Panc1 (cell line): ENCODE measurements around the gene RPF1. TPM values are rescaled to one million over a fixed set of nuclear protein-coding genes. Genes with fewer than 3 reads are reported as not detected.

ENCODE experiments used
- ATAC-seq: fragments of 200-7000 bp; cut with Tn5 transposase; 2 replicates; pipeline ENCODE4 v1.9.1; 2020; ENCODE audit warnings: mild to moderate bottlenecking, moderate library complexity
- BruUV-seq: library from RNA; stranded (reverse); fragments of 400-500 nt; replicated peaks from 2 replicates; lab custom pipeline; 2021; lab: Mats Ljungman, UMichigan
- CTCF ChIA-PET: fragments of 300-600 bp; sonication (Branson Sonifier 250); formaldehyde crosslinking; loops from one replicate; lab custom pipeline; 2022; ENCODE audit warnings: antibody characterized with exemption; lab: Charles Lee
- POLR2A ChIA-PET: fragments of 300-600 bp; sonication (Branson Sonifier 250); formaldehyde crosslinking; loops from one replicate; lab custom pipeline; 2022; ENCODE audit warnings: antibody characterized with exemption; lab: Charles Lee
- DNase-seq: peaks from one replicate; pipeline ENCODE4 v3.0.0-alpha.2; 2010; ENCODE audit warnings: low read depth, low spot score
- H3K27ac ChIP-seq: 2 replicates; pipeline ENCODE4 v1.5.1; 2011; ENCODE audit warnings: mild to moderate bottlenecking, low read length, inconsistent platforms
- H3K27me3 ChIP-seq: fragments of 200-500 bp; sonication (Bioruptor generic); 2 replicates; pipeline ENCODE4 v1.6.0; 2014; ENCODE audit warnings: low read length, inconsistent platforms; ENCODE audit not compliant: control insufficient read depth, insufficient read depth
- H3K36me3 ChIP-seq: fragments of 200-500 bp; sonication (Bioruptor generic); 2 replicates; pipeline ENCODE4 v1.5.1; 2014; ENCODE audit warnings: inconsistent platforms, mild to moderate bottlenecking, low read length, moderate library complexity; ENCODE audit not compliant: control insufficient read depth, insufficient read depth
- H3K4me1 ChIP-seq: 2 replicates; pipeline ENCODE4 v1.5.1; 2011; ENCODE audit warnings: inconsistent platforms, mild to moderate bottlenecking, low read length, moderate library complexity; ENCODE audit not compliant: control insufficient read depth, insufficient read depth
- H3K4me3 ChIP-seq, 2 experiments: 2 replicates each; pipeline ENCODE4 v1.5.1; 2011 to 2012; ENCODE audit warnings: low read depth in 2 of 2, low read length in 2 of 2, mild to moderate bottlenecking in 2 of 2, inconsistent platforms in 1 of 2, moderate library complexity in 1 of 2
- H3K9me3 ChIP-seq: fragments of 200-500 bp; sonication (Bioruptor generic); 2 replicates; pipeline ENCODE4 v1.5.1; 2014; ENCODE audit warnings: low read depth, mild to moderate bottlenecking, inconsistent platforms, low read length, moderate library complexity; ENCODE audit not compliant: control insufficient read depth, insufficient read depth
- POLR2AphosphoS5 ChIP-seq: IDR thresholded peaks from 2 replicates; pipeline ENCODE4 v1.6.1; 2012; ENCODE audit warnings: mild to moderate bottlenecking, low read depth, low read length, moderate library complexity
- SIN3A ChIP-seq: IDR thresholded peaks from 2 replicates; pipeline ENCODE4 v1.6.1; 2012; ENCODE audit warnings: low read depth, mild to moderate bottlenecking, low read length, moderate library complexity, borderline replicate concordance; ENCODE audit not compliant: insufficient read depth
- TCF7L2 ChIP-seq: IDR thresholded peaks from 2 replicates; pipeline ENCODE4 v1.6.1; 2011; ENCODE audit warnings: mild to moderate bottlenecking, low read depth, low read length, inconsistent platforms
- in situ Hi-C: cut with HindIII; loops from 2 replicates; pipeline ENCODE4 v1.10.0; 2016; ENCODE audit warnings: low sequenced_read_pairs, low pct_unique_long_range_greater_than_20kb
- intact Hi-C: fragments of 100-400 bp; cut with micrococcal nuclease; formaldehyde crosslinking; loops from one replicate; pipeline ENCODE4 v1.10.0; 2022; ENCODE audit not compliant: unreplicated experiment
- total RNA-seq: library from RNA; stranded (reverse); gene quantifications from one replicate; pipeline ENCODE4 v1.2.1, GENCODE V29; 2021; ENCODE audit not compliant: unreplicated experiment
- TF ChIP-seq, protein P1 (sequence below): fragments of 450-650 bp; IDR thresholded peaks from 2 replicates; pipeline ENCODE4 v1.5.1; 2017; ENCODE audit warnings: mild to moderate bottlenecking
- TF ChIP-seq, protein P2 (sequence below), 2 experiments: IDR thresholded peaks; 2 replicates each; pipeline ENCODE4 v1.6.1; 2011 to 2012; ENCODE audit warnings: low read depth in 2 of 2, control low read depth in 1 of 2, low read length in 1 of 2, mild to moderate bottlenecking in 1 of 2, moderate library complexity in 1 of 2; ENCODE audit not compliant: insufficient read depth in 1 of 2

The RPF1 gene
- total RNA-seq, 1 experiment from 2014 or later, result 73.0 TPM

DNA sequence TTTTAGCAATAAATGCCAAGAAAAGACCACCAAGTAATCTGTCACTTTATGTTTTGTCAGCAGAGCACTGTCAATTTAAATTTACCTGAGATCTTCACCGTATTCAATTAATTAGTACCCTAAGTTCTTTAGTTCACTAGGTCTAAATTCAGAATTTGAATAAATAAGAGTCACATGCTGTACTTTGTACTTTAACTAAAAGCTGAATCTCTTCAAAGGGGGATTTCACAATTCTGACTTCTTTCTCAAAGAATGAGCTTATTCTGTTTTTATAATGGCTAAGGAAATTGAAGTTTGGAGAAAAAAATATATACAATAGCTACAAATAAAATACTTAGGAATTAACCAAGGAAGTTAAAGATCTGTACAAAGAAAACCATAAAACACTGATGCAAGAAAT is 29.4 kb downstream of the RPF1 start:
- TF ChIP-seq POLR2AphosphoS5 (no peak), SIN3A (no peak), TCF7L2 (no peak)
- TF ChIP-seq, protein P1, sequence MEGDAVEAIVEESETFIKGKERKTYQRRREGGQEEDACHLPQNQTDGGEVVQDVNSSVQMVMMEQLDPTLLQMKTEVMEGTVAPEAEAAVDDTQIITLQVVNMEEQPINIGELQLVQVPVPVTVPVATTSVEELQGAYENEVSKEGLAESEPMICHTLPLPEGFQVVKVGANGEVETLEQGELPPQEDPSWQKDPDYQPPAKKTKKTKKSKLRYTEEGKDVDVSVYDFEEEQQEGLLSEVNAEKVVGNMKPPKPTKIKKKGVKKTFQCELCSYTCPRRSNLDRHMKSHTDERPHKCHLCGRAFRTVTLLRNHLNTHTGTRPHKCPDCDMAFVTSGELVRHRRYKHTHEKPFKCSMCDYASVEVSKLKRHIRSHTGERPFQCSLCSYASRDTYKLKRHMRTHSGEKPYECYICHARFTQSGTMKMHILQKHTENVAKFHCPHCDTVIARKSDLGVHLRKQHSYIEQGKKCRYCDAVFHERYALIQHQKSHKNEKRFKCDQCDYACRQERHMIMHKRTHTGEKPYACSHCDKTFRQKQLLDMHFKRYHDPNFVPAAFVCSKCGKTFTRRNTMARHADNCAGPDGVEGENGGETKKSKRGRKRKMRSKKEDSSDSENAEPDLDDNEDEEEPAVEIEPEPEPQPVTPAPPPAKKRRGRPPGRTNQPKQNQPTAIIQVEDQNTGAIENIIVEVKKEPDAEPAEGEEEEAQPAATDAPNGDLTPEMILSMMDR, result no peak
- TF ChIP-seq, protein P2, sequence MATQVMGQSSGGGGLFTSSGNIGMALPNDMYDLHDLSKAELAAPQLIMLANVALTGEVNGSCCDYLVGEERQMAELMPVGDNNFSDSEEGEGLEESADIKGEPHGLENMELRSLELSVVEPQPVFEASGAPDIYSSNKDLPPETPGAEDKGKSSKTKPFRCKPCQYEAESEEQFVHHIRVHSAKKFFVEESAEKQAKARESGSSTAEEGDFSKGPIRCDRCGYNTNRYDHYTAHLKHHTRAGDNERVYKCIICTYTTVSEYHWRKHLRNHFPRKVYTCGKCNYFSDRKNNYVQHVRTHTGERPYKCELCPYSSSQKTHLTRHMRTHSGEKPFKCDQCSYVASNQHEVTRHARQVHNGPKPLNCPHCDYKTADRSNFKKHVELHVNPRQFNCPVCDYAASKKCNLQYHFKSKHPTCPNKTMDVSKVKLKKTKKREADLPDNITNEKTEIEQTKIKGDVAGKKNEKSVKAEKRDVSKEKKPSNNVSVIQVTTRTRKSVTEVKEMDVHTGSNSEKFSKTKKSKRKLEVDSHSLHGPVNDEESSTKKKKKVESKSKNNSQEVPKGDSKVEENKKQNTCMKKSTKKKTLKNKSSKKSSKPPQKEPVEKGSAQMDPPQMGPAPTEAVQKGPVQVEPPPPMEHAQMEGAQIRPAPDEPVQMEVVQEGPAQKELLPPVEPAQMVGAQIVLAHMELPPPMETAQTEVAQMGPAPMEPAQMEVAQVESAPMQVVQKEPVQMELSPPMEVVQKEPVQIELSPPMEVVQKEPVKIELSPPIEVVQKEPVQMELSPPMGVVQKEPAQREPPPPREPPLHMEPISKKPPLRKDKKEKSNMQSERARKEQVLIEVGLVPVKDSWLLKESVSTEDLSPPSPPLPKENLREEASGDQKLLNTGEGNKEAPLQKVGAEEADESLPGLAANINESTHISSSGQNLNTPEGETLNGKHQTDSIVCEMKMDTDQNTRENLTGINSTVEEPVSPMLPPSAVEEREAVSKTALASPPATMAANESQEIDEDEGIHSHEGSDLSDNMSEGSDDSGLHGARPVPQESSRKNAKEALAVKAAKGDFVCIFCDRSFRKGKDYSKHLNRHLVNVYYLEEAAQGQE (IDR thresholded peaks at IDR 0.05; ENCODE audit: insufficient read depth in 1 of 2, low read depth in 2 of 2, low read length in 1 of 2), result no peak
- Histone ChIP-seq H3K36me3 (peaks cover 3% of the 10 kb centered on the region; the same call in 1 of the 2 replicates), H3K9me3 (peaks cover 4% of the 10 kb centered on the region; the same call in 1 of the 2 replicates), H3K4me1 (peaks cover 15% of the 10 kb centered on the region), H3K4me3 (no peak overlapping the region), H3K27me3 (no peaks in the 10 kb centered on the region), H3K27ac (no peak overlapping the region; the same call in 1 of the 2 replicates)
- in situ Hi-C loops, result no loop called here
- POLR2A ChIA-PET, result no interaction called here
- DNase-seq (no peak), ATAC-seq (no peak)
- CTCF ChIA-PET, result no interaction called here
- BruUV-seq, result no TSS peak
- intact Hi-C loops, result loop anchor here (5.0 kb wide), 1 partner anchor 244 kb away; no protein-coding TSS in a partner anchor

DNA sequence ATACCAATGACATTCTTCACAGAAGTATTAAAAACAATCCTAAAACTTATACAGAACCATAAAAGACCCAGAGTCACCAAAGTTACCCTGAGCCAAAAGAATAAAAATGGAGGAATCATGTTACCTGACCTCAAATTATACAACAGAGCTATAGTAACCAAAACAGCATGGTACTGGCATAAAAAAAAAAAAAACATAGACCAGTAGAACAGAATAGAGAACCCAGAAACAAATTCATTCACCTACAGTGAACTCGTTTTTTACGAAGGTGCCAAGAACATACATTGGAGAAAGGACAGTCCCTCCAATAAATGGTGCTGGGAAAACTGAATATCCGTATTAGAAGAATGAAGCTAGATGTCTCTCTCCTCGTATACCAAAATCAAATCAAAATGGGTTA is 30.0 kb downstream of the RPF1 start:
- H3K9me3 ChIP-seq, result peaks cover 4% of the 10 kb centered on the region; the same call in 1 of the 2 replicates
- intact Hi-C loops (loop anchor here (5.0 kb wide), 1 partner anchor 243 kb away; no protein-coding TSS in a partner anchor), in situ Hi-C loops (no loop called here)
- peaks cover 10% of the 10 kb centered on the region for H3K4me1 ChIP-seq
- DNase-seq, result no peak
- TF ChIP-seq TCF7L2 (no peak), SIN3A (no peak), POLR2AphosphoS5 (no peak)
- TF ChIP-seq, protein P1, result no peak
- TF ChIP-seq, protein P2 (IDR thresholded peaks at IDR 0.05; ENCODE audit: insufficient read depth in 1 of 2, low read depth in 2 of 2, low read length in 1 of 2), result no peak
- ChIA-PET POLR2A (no interaction called here), CTCF (no interaction called here)
- ATAC-seq, result no peak
- no peak overlapping the region for H3K4me3 ChIP-seq
- H3K27ac ChIP-seq, result no peak overlapping the region
- no TSS peak for BruUV-seq
- peaks cover 3% of the 10 kb centered on the region; the same call in 1 of the 2 replicates for H3K36me3 ChIP-seq
- no peaks in the 10 kb centered on the region for H3K27me3 ChIP-seq
